ENCODE results near the gene C9orf50.

DNA sequence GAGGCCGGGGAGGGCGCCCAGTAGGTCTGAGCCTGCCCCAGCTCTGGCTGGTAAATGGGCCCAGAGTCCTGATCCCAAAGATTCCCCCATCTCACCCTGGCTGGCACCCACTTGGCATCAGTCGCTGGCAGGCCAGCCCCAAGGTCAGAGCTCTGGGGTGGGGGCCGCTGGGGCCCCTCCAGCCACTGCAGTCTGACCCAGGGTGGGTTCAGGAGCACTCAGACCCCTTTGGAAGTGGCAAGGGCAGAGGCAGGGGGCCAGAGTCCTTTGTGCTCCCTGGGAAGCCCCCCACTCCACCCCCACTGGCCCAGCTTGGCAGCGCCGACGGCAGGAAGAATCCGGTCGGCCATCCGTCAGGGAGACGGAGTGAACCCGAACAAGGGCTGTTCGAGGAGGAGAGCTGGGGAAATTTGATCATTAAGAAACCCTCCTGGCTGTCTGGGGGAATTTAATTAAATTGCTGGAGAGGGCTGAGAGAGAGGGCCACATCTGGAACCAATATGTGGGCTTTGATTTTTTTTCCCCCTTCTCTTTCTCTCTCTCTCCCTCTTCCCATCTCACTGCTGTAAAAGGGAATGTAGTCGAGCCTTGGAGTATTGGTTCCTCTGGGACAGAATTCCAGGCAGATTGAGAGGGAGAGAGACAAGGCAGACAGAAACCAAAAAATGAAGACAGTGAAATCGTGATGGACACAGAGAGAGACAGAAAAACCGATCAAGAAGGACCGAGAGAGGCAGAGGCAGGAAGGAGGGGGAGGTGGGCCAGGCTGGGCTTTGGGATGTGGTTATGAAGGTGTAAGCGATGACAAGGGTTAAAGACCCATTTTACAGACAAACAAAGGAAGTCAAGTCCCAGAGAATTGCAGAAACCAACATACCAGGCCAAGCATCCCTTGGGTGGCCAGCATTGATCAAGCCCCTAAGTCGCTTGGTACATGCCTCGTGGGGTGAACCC lies 29.1 kb upstream of the C9orf50 start:
- TF ChIP-seq, protein P1, sequence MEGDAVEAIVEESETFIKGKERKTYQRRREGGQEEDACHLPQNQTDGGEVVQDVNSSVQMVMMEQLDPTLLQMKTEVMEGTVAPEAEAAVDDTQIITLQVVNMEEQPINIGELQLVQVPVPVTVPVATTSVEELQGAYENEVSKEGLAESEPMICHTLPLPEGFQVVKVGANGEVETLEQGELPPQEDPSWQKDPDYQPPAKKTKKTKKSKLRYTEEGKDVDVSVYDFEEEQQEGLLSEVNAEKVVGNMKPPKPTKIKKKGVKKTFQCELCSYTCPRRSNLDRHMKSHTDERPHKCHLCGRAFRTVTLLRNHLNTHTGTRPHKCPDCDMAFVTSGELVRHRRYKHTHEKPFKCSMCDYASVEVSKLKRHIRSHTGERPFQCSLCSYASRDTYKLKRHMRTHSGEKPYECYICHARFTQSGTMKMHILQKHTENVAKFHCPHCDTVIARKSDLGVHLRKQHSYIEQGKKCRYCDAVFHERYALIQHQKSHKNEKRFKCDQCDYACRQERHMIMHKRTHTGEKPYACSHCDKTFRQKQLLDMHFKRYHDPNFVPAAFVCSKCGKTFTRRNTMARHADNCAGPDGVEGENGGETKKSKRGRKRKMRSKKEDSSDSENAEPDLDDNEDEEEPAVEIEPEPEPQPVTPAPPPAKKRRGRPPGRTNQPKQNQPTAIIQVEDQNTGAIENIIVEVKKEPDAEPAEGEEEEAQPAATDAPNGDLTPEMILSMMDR (IDR thresholded peaks at IDR 0.05): no peak
- no peak for TF ChIP-seq POLR2A (IDR thresholded peaks at IDR 0.05)

Data from heart left ventricle (tissue), 13 donors.